Kidney (tissue), 14 donors: Measurements from ENCODE around the gene TMOD4. TPM values are rescaled to one million over a fixed set of nuclear protein-coding genes. Genes with fewer than 3 reads are reported as not detected.
"Not testable (repeated sequence)": the region's sequence is repeated elsewhere in the genome, so short reads cannot be mapped to it uniquely, and the experiment has no call there.

ENCODE experiments used
- DNase-seq, 5 donors: peaks; one replicate each; pipeline ENCODE4 v3.0.0-alpha.2; 2013 to 2020
- FAIRE-seq: peaks from 2 replicates; lab custom pipeline; 2012; peaks lifted over from hg19 to GRCh38; lab: Jason Lieb, UNC
- H3K27ac ChIP-seq, 2 donors: one replicate each; pipeline ENCODE4 v1.7.0; 2013; ENCODE audit warnings: low read depth in 2 of 2, low read length in 2 of 2, inconsistent platforms in 1 of 2
- H3K27me3 ChIP-seq: one replicate; pipeline ENCODE4 v1.7.1; 2013; ENCODE audit warnings: low read length, inconsistent platforms; ENCODE audit not compliant: control insufficient read depth, insufficient read depth
- H3K36me3 ChIP-seq, 3 donors: one replicate each; pipeline versions ENCODE4 v1.7.0 to v1.7.1; 2013; ENCODE audit warnings: low read length in 3 of 3, control low read depth in 1 of 3, inconsistent platforms in 1 of 3; ENCODE audit not compliant: insufficient read depth in 3 of 3, control insufficient read depth in 2 of 3
- H3K4me1 ChIP-seq, 3 donors: one replicate each; pipeline versions ENCODE4 v1.7.0 to v1.7.1; 2013; ENCODE audit warnings: low read length in 3 of 3, inconsistent platforms in 1 of 3, low read depth in 1 of 3; ENCODE audit not compliant: control insufficient read depth in 2 of 3, insufficient read depth in 2 of 3
- H3K4me3 ChIP-seq, 3 donors: one replicate each; pipeline versions ENCODE4 v1.7.0 to v1.8.1; 2013; ENCODE audit warnings: low read length in 3 of 3, control low read depth in 1 of 3, inconsistent platforms in 1 of 3
- H3K9ac ChIP-seq, 3 donors: one replicate each; pipeline versions ENCODE4 v1.7.0 to v1.7.1; 2013; ENCODE audit warnings: low read length in 3 of 3, control low read depth in 1 of 3, inconsistent platforms in 1 of 3
- H3K9me3 ChIP-seq, 3 donors: one replicate each; pipeline versions ENCODE4 v1.7.0 to v1.7.1; 2013; ENCODE audit warnings: low read length in 3 of 3, control low read depth in 1 of 3, inconsistent platforms in 1 of 3; ENCODE audit not compliant: control insufficient read depth in 2 of 3, insufficient read depth in 1 of 3
- CTCF ChIP-seq: IDR thresholded peaks from 3 replicates; pipeline ENCODE4 v1.5.1; 2012; ENCODE audit warnings: mild to moderate bottlenecking, moderate library complexity, borderline replicate concordance; ENCODE audit not compliant: insufficient read depth; ENCODE audit errors: extremely low read depth
- intact Hi-C: fragments of 100-400 bp; cut with DNase I; formaldehyde crosslinking; loops from one replicate; pipeline ENCODE4 v1.11.1; 2022
- polyA plus RNA-seq: library from polyadenylated mRNA; stranded (reverse); fragments of 350-450 nt; fragmentation: Illumina TruSeq; extraction: RNeasy Lipid Tissue Mini Kit (QIAGEN cat#74804); gene quantifications from one replicate; pipeline ENCODE4 v1.2.3, GENCODE V29; 2014; ENCODE audit warnings: low read depth, low replicate concordance; ENCODE audit not compliant: insufficient read depth
- total RNA-seq: library from RNA; stranded (reverse); fragmentation: NEBNext Ultra II Directional; extraction: Animal tissue kit (Norgen Biotek cat#: 25700); gene quantifications from one replicate; pipeline ENCODE4 v1.2.1, GENCODE V29; 2021
- donor health status: control.
- donor health status: control.
- donor health status: control.
- donor health status: control.
- donor health status: control.
- donor health status: DM: yes; HTN: yes; CAD: no.
- donor health status: Normal renal cell carcinoma (clear cell type).

TMOD4 gene
- total and polyA plus RNA-seq, 2 donors from 2014 or later = 0.65 to 0.66 TPM

- Histone ChIP-seq H3K27me3 (no peaks in the 10 kb centered on the region), H3K9ac (no peak overlapping the region), H3K4me1 (peaks cover 0 to 7% (median 2%) of the 10 kb centered on the region in 3 donors), H3K4me3 (no peak overlapping the region), H3K36me3 (peaks cover 0 to 2% (median 0%) of the 10 kb centered on the region in 3 donors), H3K9me3 (no peaks in the 10 kb centered on the region), H3K27ac (no peak overlapping the region)
- FAIRE-seq = no peak
- intact Hi-C loops = no loop called here
- TF ChIP-seq CTCF = no peak
- DNase-seq = no peak
Measured at GRCh38 chr1:151213560-151213959, 37.8 kb upstream of the TMOD4 start.

- Histone ChIP-seq H3K27me3 (no peaks in the 10 kb centered on the region), H3K36me3 (peaks cover 0 to 12% (median 0%) of the 10 kb centered on the region in 3 donors), H3K9me3 (no peaks in the 10 kb centered on the region), H3K4me1 (peaks cover 0 to 7% (median 2%) of the 10 kb centered on the region in 3 donors), H3K9ac (no peak overlapping the region), H3K4me3 (no peak overlapping the region), H3K27ac (no peak overlapping the region)
- intact Hi-C loops = no loop called here
- no peak for TF ChIP-seq CTCF
- FAIRE-seq (no peak), DNase-seq (no peak)
Measured at GRCh38 chr1:151211972-151212705, 36.4 kb upstream of the TMOD4 start.

GRCh38 chr1:151210830-151211229 lies 35.0 kb upstream of the TMOD4 start:
- no peak for TF ChIP-seq CTCF
- no peak overlapping the region for H3K4me3 ChIP-seq
- H3K9ac ChIP-seq = no peak overlapping the region
- no peak overlapping the region for H3K27ac ChIP-seq
- H3K27me3 ChIP-seq = no peaks in the 10 kb centered on the region
- peaks cover 0 to 13% (median 0%) of the 10 kb centered on the region in 3 donors for H3K36me3 ChIP-seq
- H3K4me1 ChIP-seq = peaks cover 0 to 3% (median 2%) of the 10 kb centered on the region in 3 donors
- DNase-seq = no peak
- no peaks in the 10 kb centered on the region for H3K9me3 ChIP-seq
- intact Hi-C loops = no loop called here
- no peak for FAIRE-seq

- H3K4me1 ChIP-seq, H3K9ac ChIP-seq, intact Hi-C loops, H3K4me3 ChIP-seq, FAIRE-seq, DNase-seq, H3K27ac ChIP-seq, H3K9me3 ChIP-seq, H3K27me3 ChIP-seq: not testable (repeated sequence)
- peaks cover 0 to 20% (median 3%) of the 10 kb centered on the region in 3 donors for H3K36me3 ChIP-seq
Measured at GRCh38 chr1:151205381-151205965, 29.7 kb upstream of the TMOD4 start.
